Mesenchymal stem cell (in vitro differentiated cells and primary cell): ENCODE measurements around the gene UBE2F.
"Not testable (repeated sequence)": the region's sequence is repeated elsewhere in the genome, so short reads cannot be mapped to it uniquely, and the experiment has no call there.

ENCODE experiments used
- DNase-seq: peaks from one replicate; pipeline ENCODE4 v3.0.0-alpha.2; 2013
- H2AFZ ChIP-seq: one replicate; pipeline ENCODE4 v1.6.1; 2013; ENCODE audit warnings: low read depth, mild to moderate bottlenecking, control low read depth, inconsistent platforms, low read length, moderate library complexity
- H2AK5ac ChIP-seq: 2 replicates; pipeline ENCODE4 v1.6.1; 2013; ENCODE audit warnings: low read length, moderate library complexity, mild to moderate bottlenecking, inconsistent platforms; ENCODE audit not compliant: severe bottlenecking
- H2BK120ac ChIP-seq: one replicate; pipeline ENCODE4 v1.6.1; 2013; ENCODE audit warnings: low read depth, mild to moderate bottlenecking, inconsistent platforms, low read length, moderate library complexity
- H2BK12ac ChIP-seq, 2 experiments: one replicate each; pipeline ENCODE4 v1.6.1; 2013; ENCODE audit warnings: inconsistent platforms in 2 of 2, low read length in 2 of 2, mild to moderate bottlenecking in 2 of 2, moderate library complexity in 2 of 2, control low read depth in 1 of 2
- H2BK15ac ChIP-seq: one replicate; pipeline ENCODE4 v1.6.1; 2013; ENCODE audit warnings: mild to moderate bottlenecking, low read depth, inconsistent platforms; ENCODE audit not compliant: poor library complexity, severe bottlenecking
- H2BK5ac ChIP-seq: 2 replicates; pipeline ENCODE4 v1.6.1; 2013; ENCODE audit warnings: low read depth, mild to moderate bottlenecking, low read length, control low read depth, inconsistent platforms; ENCODE audit not compliant: poor library complexity, severe bottlenecking
- H3K14ac ChIP-seq, 2 experiments: one replicate each; pipeline ENCODE4 v1.6.1; 2013; ENCODE audit warnings: inconsistent platforms in 2 of 2, low read length in 2 of 2, control low read depth in 1 of 2, mild to moderate bottlenecking in 1 of 2, moderate library complexity in 1 of 2
- H3K18ac ChIP-seq, 2 experiments: one replicate each; pipeline ENCODE4 v1.6.1; 2013; ENCODE audit warnings: inconsistent platforms in 2 of 2, low read length in 2 of 2, control low read depth in 1 of 2, low read depth in 1 of 2, mild to moderate bottlenecking in 1 of 2
- H3K23ac ChIP-seq, 2 experiments: one replicate each; pipeline ENCODE4 v1.6.1; 2013; ENCODE audit warnings: inconsistent platforms in 2 of 2, low read length in 2 of 2, mild to moderate bottlenecking in 2 of 2, moderate library complexity in 2 of 2, control low read depth in 1 of 2
- H3K27ac ChIP-seq: 2 replicates; pipeline ENCODE4 v1.5.1; 2013; ENCODE audit warnings: mild to moderate bottlenecking, moderate library complexity, low read length, control low read depth, inconsistent platforms; ENCODE audit not compliant: poor library complexity, severe bottlenecking
- H3K27me3 ChIP-seq, 2 experiments: 2 replicates each; pipeline versions ENCODE4 v1.6.1 to v1.7.0; 2013; ENCODE audit warnings: low read length in 2 of 2, mild to moderate bottlenecking in 2 of 2, moderate library complexity in 2 of 2, control low read depth in 1 of 2, inconsistent platforms in 1 of 2; ENCODE audit not compliant: control insufficient read depth in 1 of 2, insufficient read depth in 1 of 2
- H3K36me3 ChIP-seq, 2 experiments: 2 replicates each; pipeline versions ENCODE4 v1.6.1 to v1.7.0; 2013; ENCODE audit warnings: low read length in 2 of 2, control low read depth in 1 of 2, inconsistent platforms in 1 of 2, low read depth in 1 of 2, mild to moderate bottlenecking in 1 of 2; ENCODE audit not compliant: insufficient read depth in 2 of 2, control insufficient read depth in 1 of 2
- H3K4ac ChIP-seq, 2 experiments: one replicate each; pipeline ENCODE4 v1.6.1; 2013; ENCODE audit warnings: inconsistent platforms in 2 of 2, low read length in 2 of 2, mild to moderate bottlenecking in 2 of 2, moderate library complexity in 2 of 2, control low read depth in 1 of 2, low read depth in 1 of 2
- H3K4me1 ChIP-seq: 2 replicates; pipeline ENCODE4 v1.6.1; 2013; ENCODE audit warnings: low read depth, low read length, control low read depth; ENCODE audit not compliant: control insufficient read depth, insufficient read depth
- H3K4me2 ChIP-seq: 2 replicates; pipeline ENCODE4 v1.6.1; 2013; ENCODE audit warnings: low read length, mild to moderate bottlenecking, inconsistent platforms; ENCODE audit not compliant: poor library complexity, severe bottlenecking
- H3K4me3 ChIP-seq, 2 experiments: 2 replicates each; pipeline versions ENCODE4 v1.5.1 to v1.7.0; 2013; ENCODE audit warnings: low read length in 2 of 2, mild to moderate bottlenecking in 2 of 2, control low read depth in 1 of 2, low read depth in 1 of 2; ENCODE audit not compliant: insufficient read depth in 1 of 2
- H3K79me1 ChIP-seq: replicated peaks from 2 replicates; pipeline ENCODE4 v1.6.1; 2013; ENCODE audit warnings: mild to moderate bottlenecking, control low read depth, low read length, inconsistent platforms; ENCODE audit not compliant: poor library complexity, severe bottlenecking
- H3K9ac ChIP-seq: 2 replicates; pipeline ENCODE4 v1.7.0; 2013; ENCODE audit warnings: mild to moderate bottlenecking, low read length, moderate library complexity
- H3K9me3 ChIP-seq: 2 replicates; pipeline ENCODE4 v1.7.0; 2013; ENCODE audit warnings: mild to moderate bottlenecking, low read length; ENCODE audit not compliant: control insufficient read depth
- H4K8ac ChIP-seq: one replicate; pipeline ENCODE4 v1.6.1; 2013; ENCODE audit warnings: inconsistent platforms, mild to moderate bottlenecking, low read length, moderate library complexity
- H4K91ac ChIP-seq: one replicate; pipeline ENCODE4 v1.6.1; 2013; ENCODE audit warnings: mild to moderate bottlenecking, low read length, inconsistent platforms
- WGBS: methylation state at CpG from one replicate; pipeline ENCODE4 v1.1.7; 2013; ENCODE audit warnings: mixed read lengths; 5-methylcytosine and 5-hydroxymethylcytosine counted together

Gene UBE2F

GRCh38 chr2:237961637-237962036 is 5.2 kb upstream of the UBE2F start:
- H3K18ac ChIP-seq: no peak overlapping the region
- no peaks in the 10 kb centered on the region for H3K79me1 ChIP-seq
- H3K36me3 ChIP-seq: no peaks in the 10 kb centered on the region
- H3K9me3 ChIP-seq: peaks cover 20% of the 10 kb centered on the region
- no peak overlapping the region for H2BK12ac ChIP-seq
- H2BK15ac ChIP-seq: no peak overlapping the region
- H2BK5ac ChIP-seq: no peak overlapping the region
- no peak overlapping the region for H3K4ac ChIP-seq
- H4K91ac ChIP-seq: no peak overlapping the region
- WGBS: 56% methylated on average over 5 of the region's 5 CpGs
- peaks cover 14 to 17% of the 10 kb centered on the region in 2 experiments for H3K27me3 ChIP-seq
- H3K4me3 ChIP-seq: no peak overlapping the region
- H2AFZ ChIP-seq: no peak overlapping the region
- no peak overlapping the region for H3K14ac ChIP-seq
- H3K4me2 ChIP-seq: no peak overlapping the region
- DNase-seq: no peak
- no peak overlapping the region for H3K9ac ChIP-seq
- no peak overlapping the region for H2AK5ac ChIP-seq
- H3K27ac ChIP-seq: no peak overlapping the region
- H2BK120ac ChIP-seq: no peak overlapping the region
- peaks cover 1% of the 10 kb centered on the region for H3K4me1 ChIP-seq
- no peak overlapping the region for H4K8ac ChIP-seq
- H3K23ac ChIP-seq: no peak overlapping the region

GRCh38 chr2:237962432-237963084 is 4.3 kb upstream of the UBE2F start:
- Histone ChIP-seq H3K9me3 (peaks cover 20% of the 10 kb centered on the region), H3K9ac (no peak overlapping the region), H2AK5ac (no peak overlapping the region), H3K4me1 (peaks cover 1% of the 10 kb centered on the region), H3K4ac (no peak overlapping the region), H2BK12ac (no peak overlapping the region), H2BK15ac (no peak overlapping the region), H2AFZ (no peak overlapping the region), H3K14ac (no peak overlapping the region), H4K91ac (no peak overlapping the region), H2BK5ac (no peak overlapping the region), H3K18ac (no peak overlapping the region), H3K23ac (no peak overlapping the region), H3K36me3 (no peaks in the 10 kb centered on the region), H2BK120ac (no peak overlapping the region), H3K4me3 (no peak overlapping the region), H3K4me2 (no peak overlapping the region), H3K79me1 (no peaks in the 10 kb centered on the region), H3K27ac (no peak overlapping the region), H4K8ac (no peak overlapping the region), H3K27me3 (peaks cover 7 to 11% of the 10 kb centered on the region in 2 experiments)
- no peak for DNase-seq
- 90% methylated on average over 5 of the region's 5 CpGs for WGBS

DNA sequence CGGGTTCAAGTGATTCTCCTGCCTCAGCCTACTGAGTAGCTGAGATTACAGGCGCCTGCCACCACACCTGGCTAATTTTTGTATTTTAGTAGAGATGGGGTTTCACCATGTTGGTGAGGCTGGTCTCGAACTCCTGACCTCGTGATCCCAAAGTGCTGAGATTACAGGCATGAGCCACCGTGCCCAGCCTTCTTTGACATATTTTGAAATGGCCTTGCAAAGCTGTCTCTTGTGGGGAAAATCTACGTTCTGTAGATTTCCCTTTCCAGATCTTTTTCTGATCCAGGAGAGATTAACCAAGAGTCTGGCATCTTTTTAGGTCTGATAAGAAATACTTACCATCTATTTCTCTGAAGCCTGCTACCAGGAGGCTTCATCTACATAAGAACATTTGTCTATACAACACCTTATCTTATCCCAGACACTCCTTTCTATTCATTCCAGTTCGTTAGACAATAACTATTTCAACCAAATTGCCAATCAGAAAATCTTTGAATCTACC is 3.3 kb upstream of the UBE2F start:
- not testable (repeated sequence) for H4K8ac ChIP-seq, H3K79me1 ChIP-seq, H2AK5ac ChIP-seq, H3K4me3 ChIP-seq, H2BK15ac ChIP-seq, DNase-seq, H3K4ac ChIP-seq, H3K14ac ChIP-seq, H2BK120ac ChIP-seq, H3K23ac ChIP-seq, H2BK12ac ChIP-seq, H3K4me2 ChIP-seq, H4K91ac ChIP-seq, H3K36me3 ChIP-seq, H2AFZ ChIP-seq, H3K18ac ChIP-seq, H3K27ac ChIP-seq, H3K27me3 ChIP-seq, H2BK5ac ChIP-seq, H3K9ac ChIP-seq
- H3K4me1 ChIP-seq: peaks cover 10% of the 10 kb centered on the region
- 84% methylated on average over 7 of the region's 7 CpGs for WGBS
- peaks cover 20% of the 10 kb centered on the region for H3K9me3 ChIP-seq

DNA sequence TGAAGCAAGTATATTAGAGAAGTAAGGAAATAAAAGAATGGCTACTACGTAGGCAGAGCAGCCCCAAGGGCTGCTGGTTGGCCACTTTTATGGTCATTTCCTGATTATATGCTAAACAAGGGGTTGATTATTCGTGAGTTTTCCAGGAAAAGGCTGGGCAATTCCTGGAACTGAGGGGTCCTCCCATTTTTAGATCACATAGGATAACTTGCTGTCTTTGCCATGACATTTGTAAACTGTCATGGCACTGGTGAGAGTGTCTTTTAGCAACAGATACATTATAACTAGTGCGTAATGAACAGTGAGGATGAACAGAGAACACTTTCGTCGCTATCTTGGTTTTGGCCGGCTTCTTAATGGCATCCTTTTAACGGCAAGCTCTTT is 2.6 kb upstream of the UBE2F start:
- no peak overlapping the region for H2BK5ac ChIP-seq
- H3K23ac ChIP-seq: no peak overlapping the region
- H4K91ac ChIP-seq: no peak overlapping the region
- H3K14ac ChIP-seq: no peak overlapping the region
- H2AK5ac ChIP-seq: no peak overlapping the region
- DNase-seq: no peak
- 87% methylated on average over 7 of the region's 7 CpGs for WGBS
- no peak overlapping the region for H3K4me2 ChIP-seq
- H2AFZ ChIP-seq: no peak overlapping the region
- H3K27ac ChIP-seq: no peak overlapping the region
- no peaks in the 10 kb centered on the region for H3K27me3 ChIP-seq
- H3K9ac ChIP-seq: peak overlapping the region; percentile 43
- H3K79me1 ChIP-seq: peaks cover 3% of the 10 kb centered on the region
- no peak overlapping the region for H3K18ac ChIP-seq
- peaks cover 12% of the 10 kb centered on the region for H3K4me1 ChIP-seq
- no peak overlapping the region for H3K4ac ChIP-seq
- H3K9me3 ChIP-seq: peaks cover 20% of the 10 kb centered on the region
- H3K36me3 ChIP-seq: peaks cover 0 to under 1% of the 10 kb centered on the region in 2 experiments
- no peak overlapping the region for H4K8ac ChIP-seq
- H2BK15ac ChIP-seq: no peak overlapping the region
- no peak overlapping the region for H2BK120ac ChIP-seq
- H3K4me3 ChIP-seq: no peak overlapping the region
- no peak overlapping the region for H2BK12ac ChIP-seq
